ENCODE data around the gene PTCSC3.

The PTCSC3 gene

DNA sequence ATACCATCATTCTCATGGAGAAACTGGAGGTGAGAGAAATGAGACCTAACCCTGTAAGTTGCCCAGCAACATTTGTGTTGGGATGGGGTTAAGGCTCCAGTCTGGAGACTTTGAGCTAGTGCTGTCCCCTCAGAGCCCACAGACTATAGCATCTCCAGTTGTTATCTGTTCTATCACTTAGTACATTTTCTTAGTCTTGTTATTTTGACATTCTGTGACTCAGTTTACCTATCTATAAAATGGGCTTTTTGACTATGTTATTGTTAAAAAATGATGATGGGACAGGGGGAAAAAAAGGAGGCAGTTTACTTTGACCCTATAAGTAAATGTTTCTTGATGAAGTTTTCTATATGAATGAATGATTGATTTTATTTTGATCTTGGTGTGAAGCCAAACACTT lies 45.8 kb upstream of the PTCSC3 start:
- TF ChIP-seq, protein P1, sequence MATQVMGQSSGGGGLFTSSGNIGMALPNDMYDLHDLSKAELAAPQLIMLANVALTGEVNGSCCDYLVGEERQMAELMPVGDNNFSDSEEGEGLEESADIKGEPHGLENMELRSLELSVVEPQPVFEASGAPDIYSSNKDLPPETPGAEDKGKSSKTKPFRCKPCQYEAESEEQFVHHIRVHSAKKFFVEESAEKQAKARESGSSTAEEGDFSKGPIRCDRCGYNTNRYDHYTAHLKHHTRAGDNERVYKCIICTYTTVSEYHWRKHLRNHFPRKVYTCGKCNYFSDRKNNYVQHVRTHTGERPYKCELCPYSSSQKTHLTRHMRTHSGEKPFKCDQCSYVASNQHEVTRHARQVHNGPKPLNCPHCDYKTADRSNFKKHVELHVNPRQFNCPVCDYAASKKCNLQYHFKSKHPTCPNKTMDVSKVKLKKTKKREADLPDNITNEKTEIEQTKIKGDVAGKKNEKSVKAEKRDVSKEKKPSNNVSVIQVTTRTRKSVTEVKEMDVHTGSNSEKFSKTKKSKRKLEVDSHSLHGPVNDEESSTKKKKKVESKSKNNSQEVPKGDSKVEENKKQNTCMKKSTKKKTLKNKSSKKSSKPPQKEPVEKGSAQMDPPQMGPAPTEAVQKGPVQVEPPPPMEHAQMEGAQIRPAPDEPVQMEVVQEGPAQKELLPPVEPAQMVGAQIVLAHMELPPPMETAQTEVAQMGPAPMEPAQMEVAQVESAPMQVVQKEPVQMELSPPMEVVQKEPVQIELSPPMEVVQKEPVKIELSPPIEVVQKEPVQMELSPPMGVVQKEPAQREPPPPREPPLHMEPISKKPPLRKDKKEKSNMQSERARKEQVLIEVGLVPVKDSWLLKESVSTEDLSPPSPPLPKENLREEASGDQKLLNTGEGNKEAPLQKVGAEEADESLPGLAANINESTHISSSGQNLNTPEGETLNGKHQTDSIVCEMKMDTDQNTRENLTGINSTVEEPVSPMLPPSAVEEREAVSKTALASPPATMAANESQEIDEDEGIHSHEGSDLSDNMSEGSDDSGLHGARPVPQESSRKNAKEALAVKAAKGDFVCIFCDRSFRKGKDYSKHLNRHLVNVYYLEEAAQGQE (IDR thresholded peaks at IDR 0.05; ENCODE audit: insufficient read depth in 1 of 2, low read depth in 2 of 2, low read length in 2 of 2): no peak
- TF ChIP-seq TAF1 (IDR thresholded peaks at IDR 0.05; ENCODE audit: borderline replicate concordance, insufficient read depth, low read length): no peak
- no peak for TF ChIP-seq POLR2AphosphoS5 (IDR thresholded peaks at IDR 0.05; ENCODE audit: low read depth, low read length)
- TF ChIP-seq SIN3A (IDR thresholded peaks at IDR 0.05; ENCODE audit: borderline replicate concordance, insufficient read depth, low read length): no peak
- no peak for TF ChIP-seq FOXP2 (optimal IDR thresholded peaks at IDR 0.05; ENCODE audit: borderline replicate concordance, extremely low read depth, extremely low read length, insufficient read depth)

DNA sequence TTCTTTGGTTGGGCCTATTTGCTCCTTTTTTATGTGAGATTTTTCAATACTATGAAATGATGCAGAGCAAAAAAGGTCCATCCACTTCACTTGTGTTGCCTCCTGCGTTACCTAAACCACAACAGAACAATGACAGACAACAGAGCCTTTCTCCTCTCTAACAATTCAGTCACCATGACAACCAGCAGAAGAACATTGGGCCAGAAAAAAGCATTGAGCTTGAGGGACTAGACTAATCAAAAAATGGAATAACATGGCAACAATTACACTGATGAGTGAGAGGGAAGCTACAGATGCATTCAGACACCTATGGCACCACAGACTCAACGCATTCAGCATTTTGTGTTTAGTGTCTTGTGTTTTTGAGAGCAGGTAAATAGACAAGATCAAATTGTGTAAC lies 44.6 kb upstream of the PTCSC3 start:
- no peak for TF ChIP-seq POLR2AphosphoS5 (IDR thresholded peaks at IDR 0.05; ENCODE audit: low read depth, low read length)
- TF ChIP-seq SIN3A (IDR thresholded peaks at IDR 0.05; ENCODE audit: borderline replicate concordance, insufficient read depth, low read length): no peak
- no peak for TF ChIP-seq FOXP2 (optimal IDR thresholded peaks at IDR 0.05; ENCODE audit: borderline replicate concordance, extremely low read depth, extremely low read length, insufficient read depth)
- no peak for TF ChIP-seq TAF1 (IDR thresholded peaks at IDR 0.05; ENCODE audit: borderline replicate concordance, insufficient read depth, low read length)
- TF ChIP-seq, protein P1 (IDR thresholded peaks at IDR 0.05; ENCODE audit: insufficient read depth in 1 of 2, low read depth in 2 of 2, low read length in 2 of 2): no peak

DNA sequence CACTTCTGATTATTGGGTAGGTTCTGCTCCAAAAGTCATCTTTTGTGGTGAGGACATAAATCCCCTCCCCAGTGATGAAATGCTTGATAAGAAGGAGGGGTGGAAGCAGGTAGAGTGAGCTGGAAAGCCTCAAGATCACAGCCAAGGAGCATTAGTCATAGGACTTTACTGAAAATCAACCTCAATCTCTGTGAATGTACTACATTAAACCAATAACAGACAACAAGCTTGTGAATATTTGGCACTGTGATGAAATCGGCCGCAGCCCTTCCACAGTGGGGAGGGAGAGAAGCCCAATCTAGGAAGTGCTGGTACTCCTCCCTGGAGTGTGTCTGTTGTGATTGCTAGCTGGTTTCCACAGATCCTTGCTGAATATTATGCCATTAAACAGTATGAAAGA lies 41.2 kb upstream of the PTCSC3 start:
- TF ChIP-seq TAF1 (IDR thresholded peaks at IDR 0.05; ENCODE audit: borderline replicate concordance, insufficient read depth, low read length) (no peak), POLR2AphosphoS5 (IDR thresholded peaks at IDR 0.05; ENCODE audit: low read depth, low read length) (no peak), FOXP2 (optimal IDR thresholded peaks at IDR 0.05; ENCODE audit: borderline replicate concordance, extremely low read depth, extremely low read length, insufficient read depth) (no peak), SIN3A (IDR thresholded peaks at IDR 0.05; ENCODE audit: borderline replicate concordance, insufficient read depth, low read length) (no peak)
- TF ChIP-seq, protein P1 (IDR thresholded peaks at IDR 0.05; ENCODE audit: insufficient read depth in 1 of 2, low read depth in 2 of 2, low read length in 2 of 2): no peak

DNA sequence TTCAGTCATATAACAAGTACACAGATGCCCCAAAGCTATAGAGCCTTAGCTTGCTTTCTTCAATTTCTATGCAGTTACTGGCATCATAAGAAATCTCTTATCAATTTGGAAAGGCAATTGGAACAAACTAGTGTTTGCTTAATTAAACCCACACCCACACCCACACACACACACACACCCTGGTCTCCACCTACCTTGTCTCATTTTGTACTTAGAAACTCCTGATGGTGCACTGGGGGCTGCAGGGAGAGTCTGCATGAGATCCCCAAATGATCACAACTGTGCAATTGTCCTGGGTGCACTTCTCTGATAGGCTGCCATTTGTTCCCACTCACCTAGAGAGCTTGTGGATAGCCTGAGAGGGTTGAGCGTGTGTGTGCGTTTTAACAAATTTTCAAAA lies 40.5 kb upstream of the PTCSC3 start:
- TF ChIP-seq FOXP2 (optimal IDR thresholded peaks at IDR 0.05; ENCODE audit: borderline replicate concordance, extremely low read depth, extremely low read length, insufficient read depth) (no peak), SIN3A (IDR thresholded peaks at IDR 0.05; ENCODE audit: borderline replicate concordance, insufficient read depth, low read length) (no peak), POLR2AphosphoS5 (IDR thresholded peaks at IDR 0.05; ENCODE audit: low read depth, low read length) (no peak), TAF1 (IDR thresholded peaks at IDR 0.05; ENCODE audit: borderline replicate concordance, insufficient read depth, low read length) (no peak)
- TF ChIP-seq, protein P1 (IDR thresholded peaks at IDR 0.05; ENCODE audit: insufficient read depth in 1 of 2, low read depth in 2 of 2, low read length in 2 of 2): no peak

DNA sequence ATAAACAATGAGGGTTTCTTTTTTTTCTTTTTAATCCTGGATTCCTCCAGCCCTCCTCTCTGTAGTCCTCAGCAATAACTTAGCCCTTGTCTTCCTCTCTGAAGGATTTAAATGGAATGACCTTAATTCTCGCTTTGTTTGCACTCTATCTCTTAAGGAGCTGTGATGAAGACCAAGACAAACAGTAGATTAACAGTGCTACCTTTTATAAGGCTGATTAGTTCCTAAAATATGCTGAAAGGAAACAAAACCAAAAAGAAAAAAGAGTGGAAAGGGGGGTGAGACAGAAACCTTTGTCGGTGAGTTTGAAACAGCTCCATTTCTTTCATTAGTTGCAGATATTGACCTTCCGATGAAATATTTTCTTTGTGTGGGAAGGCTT lies 38.7 kb upstream of the PTCSC3 start:
- no peak for TF ChIP-seq FOXP2 (optimal IDR thresholded peaks at IDR 0.05; ENCODE audit: borderline replicate concordance, extremely low read depth, extremely low read length, insufficient read depth)
- TF ChIP-seq SIN3A (IDR thresholded peaks at IDR 0.05; ENCODE audit: borderline replicate concordance, insufficient read depth, low read length): no peak
- no peak for TF ChIP-seq TAF1 (IDR thresholded peaks at IDR 0.05; ENCODE audit: borderline replicate concordance, insufficient read depth, low read length)
- TF ChIP-seq POLR2AphosphoS5 (IDR thresholded peaks at IDR 0.05; ENCODE audit: low read depth, low read length): no peak
- TF ChIP-seq, protein P1 (IDR thresholded peaks at IDR 0.05; ENCODE audit: insufficient read depth in 1 of 2, low read depth in 2 of 2, low read length in 2 of 2): no peak
